A673 (cell line): ENCODE measurements around the gene SYNJ2.

Experiments used
- CTCF ChIP-seq: fragments of 300-800, 200-600 bp; sonication (generic); conservative IDR thresholded peaks from 2 replicates; pipeline ENCODE4 v1.5.1; 2017; ENCODE audit warnings: low read depth, mild to moderate bottlenecking, antibody characterized with exemption, low read length, moderate library complexity, mixed read lengths
- EZH2 ChIP-seq: fragments of 200-600 bp; sonication (generic); IDR thresholded peaks from 2 replicates; pipeline ENCODE4 v1.6.1; 2017; ENCODE audit warnings: borderline replicate concordance, low read depth, mild to moderate bottlenecking, mixed read lengths, antibody characterized with exemption, low read length; ENCODE audit not compliant: poor library complexity, severe bottlenecking

- TF ChIP-seq CTCF, result no peak
- TF ChIP-seq EZH2, result no peak
These were observed 11.4 kb downstream of the SYNJ2 start for GRCh38 chr6:157993076-157993475.
